HepG2 (cell line): ENCODE data around the gene ADGRD1. TPM values are rescaled to one million over a fixed set of nuclear protein-coding genes. Genes with fewer than 3 reads are reported as not detected.

Experiments used
- ATAC-seq: fragments of 200-7000 bp; cut with Tn5 transposase; 3 replicates; pipeline ENCODE4 v1.9.1; 2020; ENCODE audit warnings: mild to moderate bottlenecking, moderate library complexity
- BruUV-seq: library from RNA; stranded (reverse); fragments of 400-500 nt; replicated peaks from 2 replicates; lab custom pipeline; 2021; lab: Mats Ljungman, UMichigan
- CTCF ChIA-PET: fragments of 300-600 bp; formaldehyde crosslinking; extraction: SDS; loops from one replicate; lab custom pipeline; 2021; ENCODE audit warnings: low total read pairs, inconsistent platforms, low intra/inter-chr PET ratio; lab: Yijun Ruan, JAX
- POLR2A ChIA-PET: fragments of 350-600 bp; sonication (Branson Sonifier 250); formaldehyde crosslinking; loops from one replicate; lab custom pipeline; 2020; ENCODE audit warnings: antibody characterized with exemption, inconsistent platforms; lab: Yijun Ruan, JAX
- DNase-seq: peaks from one replicate; pipeline ENCODE4 v3.0.0-alpha.2; 2015; ENCODE audit warnings: low spot score
- FAIRE-seq: peaks from 3 replicates; lab custom pipeline; 2011; peaks lifted over from hg19 to GRCh38; lab: Jason Lieb, UNC
- H2AFZ ChIP-seq: one replicate; pipeline ENCODE4 v1.6.1; 2011; ENCODE audit warnings: low read length, inconsistent platforms
- H3K27ac ChIP-seq: fragments of 300-600 bp; 3 replicates; pipeline ENCODE4 v1.8.0; 2011; ENCODE audit warnings: mixed run types, mild to moderate bottlenecking, mixed read lengths, low read length, inconsistent platforms; ENCODE audit not compliant: insufficient read depth; ENCODE audit errors: extremely low read length
- H3K27me3 ChIP-seq, 2 experiments: fragments of 200-600 bp in 1 of 2; 2 replicates in 1 of 2; 3 replicates in 1 of 2; pipeline versions ENCODE4 v1.6.0 to v1.8.0; 2011; ENCODE audit warnings: low read length in 2 of 2, mild to moderate bottlenecking in 2 of 2, moderate library complexity in 2 of 2, inconsistent platforms in 1 of 2; ENCODE audit not compliant: insufficient read depth in 2 of 2, control insufficient read depth in 1 of 2
- H3K36me3 ChIP-seq, 2 experiments: fragments of 200-600 bp in 1 of 2; replicated peaks in 1 of 2; 2 replicates in 1 of 2; 3 replicates in 1 of 2; pipeline versions ENCODE4 v1.5.1 to v1.8.0; 2011; ENCODE audit warnings: low read length in 2 of 2, inconsistent platforms in 1 of 2; ENCODE audit not compliant: insufficient read depth in 2 of 2, control insufficient read depth in 1 of 2
- H3K4me1 ChIP-seq: 2 replicates; pipeline ENCODE4 v1.5.1; 2012; ENCODE audit warnings: low read length, inconsistent platforms; ENCODE audit not compliant: insufficient read depth
- H3K4me2 ChIP-seq: 2 replicates; pipeline ENCODE4 v1.6.0; 2011; ENCODE audit warnings: low read depth, low read length, inconsistent platforms
- H3K4me3 ChIP-seq, 3 experiments: fragments of 200-600 bp in 1 of 3; sonication (generic), shearing (Covaris generic) in 1 of 3; replicated peaks in 1 of 3; 2 replicates each; pipeline ENCODE4 v1.5.1; 2011 to 2016; ENCODE audit warnings: low read length in 3 of 3, inconsistent platforms in 2 of 3, low read depth in 2 of 3, mild to moderate bottlenecking in 2 of 3, control low read depth in 1 of 3, mixed read lengths in 1 of 3; ENCODE audit not compliant: insufficient read depth in 1 of 3
- H3K79me2 ChIP-seq: one replicate; pipeline ENCODE4 v1.6.1; 2011; ENCODE audit warnings: low read length, inconsistent platforms; ENCODE audit not compliant: insufficient read depth
- H3K9ac ChIP-seq: 2 replicates; pipeline ENCODE4 v1.6.0; 2011; ENCODE audit warnings: mild to moderate bottlenecking, low read depth, low read length, inconsistent platforms; ENCODE audit not compliant: insufficient read depth
- H3K9me3 ChIP-seq: 2 replicates; pipeline ENCODE4 v1.5.1; 2012; ENCODE audit warnings: mild to moderate bottlenecking, low read length
- H4K20me1 ChIP-seq: 2 replicates; pipeline ENCODE4 v1.6.0; 2011; ENCODE audit warnings: inconsistent platforms, mild to moderate bottlenecking, low read length, moderate library complexity; ENCODE audit not compliant: insufficient read depth
- JDP2 ChIP-seq: sonication (generic); formaldehyde crosslinking; IDR thresholded peaks from 2 replicates; pipeline ENCODE4 v1.8.1; 2022; ENCODE audit warnings: missing genetic modification reagents, borderline replicate concordance
- KLF13 ChIP-seq: sonication (generic); formaldehyde crosslinking; IDR thresholded peaks from 2 replicates; pipeline ENCODE4 v1.4.0; 2020; ENCODE audit warnings: mild to moderate bottlenecking, missing genetic modification reagents
- LRRFIP1 ChIP-seq: sonication (generic); formaldehyde crosslinking; conservative IDR thresholded peaks from 2 replicates; pipeline ENCODE4 v1.4.0; 2020; ENCODE audit warnings: missing genetic modification reagents
- MAZ ChIP-seq, 2 experiments: sonication (generic) in 1 of 2; formaldehyde crosslinking in 1 of 2; IDR thresholded peaks; 2 replicates each; pipeline versions ENCODE4 v1.5.0 to v1.6.1; 2012 to 2020; ENCODE audit warnings: low read depth in 2 of 2, mild to moderate bottlenecking in 2 of 2, borderline replicate concordance in 1 of 2, improper control_type of control experiment in 1 of 2, low read length in 1 of 2, missing genetic modification reagents in 1 of 2, moderate library complexity in 1 of 2
- WGBS: methylation state at CpG from one replicate; pipeline ENCODE4 v1.1.6; 2017; ENCODE audit warnings: low lambda C conversion rate; 5-methylcytosine and 5-hydroxymethylcytosine counted together
- in situ Hi-C: cut with HindIII; loops from 2 replicates; pipeline ENCODE4 v1.10.0; 2017; ENCODE audit warnings: low pct_unique_long_range_greater_than_20kb; ENCODE audit not compliant: extremely low pct_ligation_motif_present
- intact Hi-C: fragments of 100-400 bp; cut with micrococcal nuclease; formaldehyde crosslinking; loops from one replicate; pipeline ENCODE4 v1.10.0; 2022; ENCODE audit not compliant: unreplicated experiment
- polyA plus RNA-seq, 8 experiments: library from polyadenylated mRNA; depleted of rRNA in 3 of 8; stranded (reverse) in 7 of 8; unstranded in 1 of 8; fragments of >200 nt; fragmentation: Illumina TruSeq in 4 of 8; extraction: Trizol in 4 of 8; gene quantifications; 2 replicates each; pipeline versions ENCODE4 v1.2.1 to v1.2.3, GENCODE V29; 2011 to 2016; ENCODE audit warnings: low read depth in 4 of 8, missing spikeins in 1 of 8, mixed read lengths in 1 of 8; ENCODE audit not compliant: insufficient read depth in 1 of 8
- total RNA-seq, 5 experiments: library from RNA; depleted of rRNA; stranded (reverse); fragments of >200 nt; fragmentation: Illumina TruSeq; extraction: Trizol; gene quantifications; 2 replicates each; pipeline ENCODE4 v1.2.3, GENCODE V29; 2016; ENCODE audit warnings: low read depth in 1 of 5
- TF ChIP-seq, protein P1 (sequence below): sonication (generic); formaldehyde crosslinking; IDR thresholded peaks from 2 replicates; pipeline ENCODE4 v1.5.0; 2020; ENCODE audit warnings: mild to moderate bottlenecking, missing genetic modification reagents
- TF ChIP-seq, protein P2 (sequence below): sonication (generic); formaldehyde crosslinking; IDR thresholded peaks from 2 replicates; pipeline ENCODE4 v1.8.0; 2022; ENCODE audit warnings: missing genetic modification reagents, mild to moderate bottlenecking, moderate library complexity, borderline replicate concordance

Gene ADGRD1
- total and polyA plus RNA-seq, 2 of the 13 experiments (the other 11 are each of a cell fraction or from before 2014, with no cell fraction given): 0.46 to 12.4 TPM

DNA sequence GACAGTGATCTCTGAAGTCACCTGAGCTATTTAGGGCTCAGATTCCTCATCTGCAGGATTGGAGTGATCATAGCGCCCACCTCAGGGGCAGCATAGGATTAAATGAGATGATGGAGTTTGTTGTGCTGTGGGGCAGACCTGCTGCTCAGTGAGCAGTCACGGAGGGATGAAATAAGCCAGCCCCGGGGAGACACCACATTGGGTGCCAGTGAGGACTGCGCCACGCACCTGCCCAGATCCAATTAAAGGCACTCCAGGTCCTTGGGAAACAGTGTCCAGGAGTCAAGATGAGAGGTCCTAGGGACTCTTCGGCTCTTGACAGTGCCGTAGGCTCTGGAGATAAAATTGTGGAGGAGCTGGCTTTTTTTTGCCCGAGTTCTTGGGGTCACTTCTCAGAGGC, 166.2 kb downstream of the ADGRD1 start (continued):
- TF ChIP-seq, protein P1, sequence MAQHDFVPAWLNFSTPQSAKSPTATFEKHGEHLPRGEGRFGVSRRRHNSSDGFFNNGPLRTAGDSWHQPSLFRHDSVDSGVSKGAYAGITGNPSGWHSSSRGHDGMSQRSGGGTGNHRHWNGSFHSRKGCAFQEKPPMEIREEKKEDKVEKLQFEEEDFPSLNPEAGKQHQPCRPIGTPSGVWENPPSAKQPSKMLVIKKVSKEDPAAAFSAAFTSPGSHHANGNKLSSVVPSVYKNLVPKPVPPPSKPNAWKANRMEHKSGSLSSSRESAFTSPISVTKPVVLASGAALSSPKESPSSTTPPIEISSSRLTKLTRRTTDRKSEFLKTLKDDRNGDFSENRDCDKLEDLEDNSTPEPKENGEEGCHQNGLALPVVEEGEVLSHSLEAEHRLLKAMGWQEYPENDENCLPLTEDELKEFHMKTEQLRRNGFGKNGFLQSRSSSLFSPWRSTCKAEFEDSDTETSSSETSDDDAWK: no peak

GRCh38 chr12:131120831-131121271, 167.1 kb downstream of the ADGRD1 start:
- 88% methylated on average over 22 of the region's 25 CpGs for WGBS
- Histone ChIP-seq H3K79me2 (no peaks in the 10 kb centered on the region), H3K4me2 (no peak overlapping the region), H3K4me1 (no peaks in the 10 kb centered on the region), H3K4me3 (no peak overlapping the region), H2AFZ (no peak overlapping the region), H3K36me3 (no peaks in the 10 kb centered on the region), H3K27ac (no peak overlapping the region), H3K9ac (no peak overlapping the region), H4K20me1 (no peaks in the 10 kb centered on the region), H3K27me3 (no peaks in the 10 kb centered on the region), H3K9me3 (no peaks in the 10 kb centered on the region)
- ChIA-PET CTCF (no interaction called here), POLR2A (no interaction called here)
- FAIRE-seq: no peak
- no peak for DNase-seq
- no TSS peak for BruUV-seq
- no peak for ATAC-seq
- in situ Hi-C loops: loop anchor here (25.0 kb wide), 1 partner anchor 716 kb away; the partner anchor contains the start of gene MMP17
- intact Hi-C loops: no loop called here
- TF ChIP-seq MAZ (IDR thresholded peaks at IDR 0.05; ENCODE audit: borderline replicate concordance, low read depth, low read length) (no peak), MAZ (CRISPR knock-in tag; IDR thresholded peaks at IDR 0.05; ENCODE audit: low read depth) (no peak), KLF13 (CRISPR knock-in tag) (no peak), JDP2 (CRISPR knock-in tag) (no peak), LRRFIP1 (no peak)
- TF ChIP-seq, protein P2, sequence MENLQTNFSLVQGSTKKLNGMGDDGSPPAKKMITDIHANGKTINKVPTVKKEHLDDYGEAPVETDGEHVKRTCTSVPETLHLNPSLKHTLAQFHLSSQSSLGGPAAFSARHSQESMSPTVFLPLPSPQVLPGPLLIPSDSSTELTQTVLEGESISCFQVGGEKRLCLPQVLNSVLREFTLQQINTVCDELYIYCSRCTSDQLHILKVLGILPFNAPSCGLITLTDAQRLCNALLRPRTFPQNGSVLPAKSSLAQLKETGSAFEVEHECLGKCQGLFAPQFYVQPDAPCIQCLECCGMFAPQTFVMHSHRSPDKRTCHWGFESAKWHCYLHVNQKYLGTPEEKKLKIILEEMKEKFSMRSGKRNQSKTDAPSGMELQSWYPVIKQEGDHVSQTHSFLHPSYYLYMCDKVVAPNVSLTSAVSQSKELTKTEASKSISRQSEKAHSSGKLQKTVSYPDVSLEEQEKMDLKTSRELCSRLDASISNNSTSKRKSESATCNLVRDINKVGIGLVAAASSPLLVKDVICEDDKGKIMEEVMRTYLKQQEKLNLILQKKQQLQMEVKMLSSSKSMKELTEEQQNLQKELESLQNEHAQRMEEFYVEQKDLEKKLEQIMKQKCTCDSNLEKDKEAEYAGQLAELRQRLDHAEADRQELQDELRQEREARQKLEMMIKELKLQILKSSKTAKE (CRISPR knock-in tag): no peak
